BLaER1 (cell line): Measurements from ENCODE around the gene LONRF3.

Experiments used
- H3K27ac ChIP-seq: shearing (Covaris generic); formaldehyde crosslinking; 2 replicates; pipeline ENCODE4 v1.8.1; 2022
- H3K27me3 ChIP-seq: shearing (Covaris generic); formaldehyde crosslinking; 2 replicates; pipeline ENCODE4 v1.8.1; 2022
- H3K36me3 ChIP-seq: shearing (Covaris generic); formaldehyde crosslinking; 2 replicates; pipeline ENCODE4 v1.8.1; 2022
- H3K4me1 ChIP-seq: shearing (Covaris generic); formaldehyde crosslinking; 2 replicates; pipeline ENCODE4 v1.8.1; 2022
- H3K4me2 ChIP-seq: shearing (Covaris generic); formaldehyde crosslinking; 2 replicates; pipeline ENCODE4 v1.8.1; 2022
- H3K4me3 ChIP-seq: shearing (Covaris generic); formaldehyde crosslinking; 2 replicates; pipeline ENCODE4 v1.8.1; 2022
- H3K9ac ChIP-seq: shearing (Covaris generic); formaldehyde crosslinking; 2 replicates; pipeline ENCODE4 v1.8.1; 2022
- H3K9me3 ChIP-seq: shearing (Covaris generic); formaldehyde crosslinking; 2 replicates; pipeline ENCODE4 v1.8.1; 2022
- H4K20me1 ChIP-seq: shearing (Covaris generic); formaldehyde crosslinking; 2 replicates; pipeline ENCODE4 v1.8.1; 2022
- Cebpa-rat ChIP-seq: shearing (Covaris generic); IDR thresholded peaks from 2 replicates; pipeline ENCODE4 v1.8.1; 2022

LONRF3 gene

DNA sequence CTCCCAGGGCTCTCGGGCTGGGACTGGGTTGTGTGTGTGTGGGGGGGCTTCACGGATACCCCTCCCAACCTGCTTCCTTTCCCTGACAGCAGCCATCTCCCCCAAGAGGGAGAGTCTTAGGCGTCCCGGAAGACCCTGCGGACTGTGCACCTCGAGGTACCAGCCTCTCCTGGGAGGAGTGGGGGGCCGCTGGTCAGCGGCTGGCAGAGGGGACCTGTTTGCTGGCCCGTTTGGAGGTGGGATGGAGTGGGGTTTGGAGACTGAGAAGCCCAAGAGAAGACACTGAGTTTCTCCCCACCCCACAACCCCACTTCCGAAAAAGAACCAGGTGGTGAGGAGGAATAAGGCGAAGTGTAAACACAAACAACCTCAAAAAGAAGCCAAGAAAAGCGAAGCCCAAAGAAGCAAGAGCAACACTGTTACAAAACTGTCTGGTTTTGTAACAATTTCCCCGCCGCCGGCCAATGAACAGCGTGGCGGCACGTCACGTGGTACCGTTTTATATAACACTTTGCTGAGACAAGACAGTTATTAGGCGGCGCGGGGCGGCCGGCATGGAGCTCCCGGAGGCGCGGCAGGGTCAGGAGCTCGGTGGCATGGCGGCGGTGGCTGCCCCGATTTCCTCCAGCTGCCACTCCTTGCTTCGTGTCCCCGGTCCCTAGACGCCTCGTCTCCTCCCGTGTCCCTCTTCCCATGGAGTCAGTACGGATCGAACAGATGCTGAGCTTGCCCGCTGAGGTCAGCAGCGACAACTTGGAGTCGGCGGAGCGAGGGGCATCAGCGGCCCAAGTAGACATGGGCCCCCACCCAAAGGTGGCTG, at the start of gene LONRF3:
Gene LONRF3, plus strand, starts transcription at position 531 of the 820 bp plus-strand sequence. Its CDS starts 163 bp downstream, at position 694.
- Histone ChIP-seq H3K4me2 (peak within 1 kb of the TSS; percentile 70), H3K36me3 (peaks cover 6% of the 10 kb centered on the region; the same call in 1 of the 2 replicates), H3K4me3 (peak within 1 kb of the TSS; percentile 77), H3K27ac (peak within 1 kb of the TSS; percentile 87), H3K27me3 (peaks cover 13% of the 10 kb centered on the region), H3K9me3 (peaks cover 28% of the 10 kb centered on the region), H3K4me1 (peaks cover 26% of the 10 kb centered on the region), H4K20me1 (peaks cover 19% of the 10 kb centered on the region), H3K9ac (peak within 1 kb of the TSS; percentile 85)
- TF ChIP-seq Cebpa-rat, result no peak

DNA sequence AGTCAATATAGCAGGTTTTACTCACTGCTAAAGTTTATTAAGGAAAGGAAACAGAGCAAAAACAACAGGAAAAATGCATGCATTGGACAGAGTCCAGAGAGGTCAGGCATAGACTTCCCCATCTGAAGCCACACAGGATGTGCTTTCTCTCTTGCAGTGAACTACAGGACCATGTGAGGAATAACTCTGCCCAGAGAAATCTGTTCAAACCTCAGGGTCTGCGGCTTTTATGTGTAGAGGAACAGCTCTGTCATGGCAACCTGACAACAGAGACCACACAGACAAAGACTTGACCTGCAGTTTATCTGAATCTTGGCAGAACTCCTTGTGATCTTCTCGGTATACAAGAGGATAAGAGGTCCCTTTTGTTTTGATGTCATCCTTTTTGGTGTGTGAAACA, 46.3 kb upstream of the LONRF3 start:
- Histone ChIP-seq H3K9me3 (no peaks in the 10 kb centered on the region), H3K9ac (no peak overlapping the region), H4K20me1 (no peaks in the 10 kb centered on the region), H3K4me1 (peaks cover 6% of the 10 kb centered on the region), H3K27ac (no peak overlapping the region), H3K27me3 (no peaks in the 10 kb centered on the region), H3K4me2 (no peak overlapping the region), H3K4me3 (no peak overlapping the region), H3K36me3 (no peaks in the 10 kb centered on the region)
- no peak for TF ChIP-seq Cebpa-rat

DNA sequence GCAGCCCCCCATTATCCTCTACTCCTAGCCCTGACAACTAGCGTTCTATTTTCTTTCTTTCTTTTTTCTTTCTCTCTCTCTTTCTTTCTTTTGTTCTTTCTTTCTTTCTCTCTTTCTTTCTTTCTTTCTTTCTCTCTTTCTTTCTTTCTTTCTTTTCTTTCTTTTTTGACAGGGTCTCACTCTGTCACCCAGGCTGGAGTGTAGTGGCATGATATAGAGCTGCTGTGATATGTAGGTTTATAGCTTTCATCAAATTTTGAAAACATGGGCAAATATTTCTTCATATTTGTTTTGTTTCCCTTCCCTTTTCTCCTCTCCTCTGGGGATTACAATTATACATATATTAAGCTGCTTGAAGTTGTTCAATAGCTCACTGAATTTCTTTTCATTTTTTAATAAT, 39.1 kb upstream of the LONRF3 start:
- no peaks in the 10 kb centered on the region for H3K4me1 ChIP-seq
- no peak overlapping the region for H3K4me2 ChIP-seq
- H3K9me3 ChIP-seq, result no peaks in the 10 kb centered on the region
- H3K27me3 ChIP-seq, result no peaks in the 10 kb centered on the region
- no peak overlapping the region for H3K4me3 ChIP-seq
- no peaks in the 10 kb centered on the region for H3K36me3 ChIP-seq
- no peak for TF ChIP-seq Cebpa-rat
- no peaks in the 10 kb centered on the region for H4K20me1 ChIP-seq
- no peak overlapping the region for H3K27ac ChIP-seq
- H3K9ac ChIP-seq, result no peak overlapping the region

DNA sequence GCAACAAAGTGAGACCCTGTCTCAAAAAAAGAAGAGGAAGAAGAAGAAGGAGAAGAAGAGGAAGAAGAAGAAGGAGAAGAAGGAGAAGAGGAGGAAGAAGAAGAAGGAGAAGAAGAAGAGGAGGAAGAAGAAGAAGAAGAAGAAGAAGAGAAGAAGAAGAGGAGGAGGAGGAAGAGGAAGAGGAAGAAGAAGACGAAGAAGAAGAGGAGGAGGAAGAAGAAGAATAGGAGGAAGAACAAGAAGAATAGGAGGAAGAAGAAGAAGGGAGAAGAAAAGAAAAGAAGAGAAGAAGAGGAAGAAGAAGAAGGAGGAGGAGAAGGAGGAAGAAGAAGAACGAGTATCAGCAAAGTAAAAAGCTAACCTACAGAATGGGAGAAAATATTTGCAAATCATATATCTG, 33.3 kb upstream of the LONRF3 start:
- no peaks in the 10 kb centered on the region; the same call in 1 of the 2 replicates for H3K9me3 ChIP-seq
- H3K27me3 ChIP-seq, result no peaks in the 10 kb centered on the region
- H3K36me3 ChIP-seq, result no peaks in the 10 kb centered on the region
- no peak for TF ChIP-seq Cebpa-rat
- H3K4me1 ChIP-seq, result no peaks in the 10 kb centered on the region
- no peak overlapping the region for H3K4me3 ChIP-seq
- H3K27ac ChIP-seq, result no peak overlapping the region
- no peak overlapping the region for H3K4me2 ChIP-seq
- no peak overlapping the region for H3K9ac ChIP-seq
- H4K20me1 ChIP-seq, result no peaks in the 10 kb centered on the region

DNA sequence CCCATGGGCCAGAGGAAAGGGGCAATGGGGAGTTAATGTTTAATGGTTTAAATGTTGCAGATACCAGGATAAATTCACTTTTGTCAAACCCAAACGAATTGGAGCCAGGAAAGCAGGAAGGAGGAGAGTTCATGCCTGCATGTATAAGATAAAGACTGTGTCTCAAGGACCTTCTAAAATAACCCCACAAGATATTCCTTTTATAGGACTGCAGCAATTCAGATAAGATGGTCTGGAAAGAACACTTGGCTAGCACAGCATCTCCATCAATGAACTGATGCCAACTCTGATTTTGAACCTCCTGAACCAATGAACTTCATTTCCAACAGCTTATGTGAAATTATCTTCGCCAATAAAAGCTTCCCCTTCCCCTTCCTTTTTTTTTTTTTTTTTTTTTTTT, 31.3 kb upstream of the LONRF3 start:
- no peak overlapping the region for H3K9ac ChIP-seq
- no peaks in the 10 kb centered on the region for H3K36me3 ChIP-seq
- no peaks in the 10 kb centered on the region for H3K27me3 ChIP-seq
- no peaks in the 10 kb centered on the region; the same call in 1 of the 2 replicates for H3K9me3 ChIP-seq
- H3K27ac ChIP-seq, result no peak overlapping the region
- no peaks in the 10 kb centered on the region for H4K20me1 ChIP-seq
- H3K4me1 ChIP-seq, result peaks cover 2% of the 10 kb centered on the region; the same call in 1 of the 2 replicates
- H3K4me2 ChIP-seq, result no peak overlapping the region
- no peak for TF ChIP-seq Cebpa-rat
- no peak overlapping the region for H3K4me3 ChIP-seq

DNA sequence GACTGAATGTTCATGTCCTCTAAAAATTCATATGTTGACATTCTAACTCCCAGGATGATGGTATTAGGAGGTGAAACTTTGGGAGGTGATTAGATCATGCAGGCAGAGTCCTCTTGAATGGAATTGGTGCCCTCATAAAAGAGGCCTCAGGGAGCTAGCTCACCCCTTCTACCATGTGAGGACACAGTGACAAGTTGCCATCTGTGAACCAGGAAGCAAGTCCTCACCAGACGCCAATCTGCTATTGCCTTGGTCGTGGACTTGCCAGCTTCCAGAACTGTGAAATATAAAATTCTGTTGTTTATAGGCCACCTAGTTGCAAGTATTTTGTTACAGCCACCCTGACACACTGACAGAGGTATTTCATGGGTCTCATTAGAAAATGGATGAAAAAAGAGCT, 28.5 kb upstream of the LONRF3 start:
- H3K4me1 ChIP-seq, result peaks cover 6% of the 10 kb centered on the region; the same call in 1 of the 2 replicates
- no peaks in the 10 kb centered on the region for H4K20me1 ChIP-seq
- no peak overlapping the region for H3K4me2 ChIP-seq
- no peaks in the 10 kb centered on the region for H3K27me3 ChIP-seq
- H3K27ac ChIP-seq, result no peak overlapping the region
- H3K4me3 ChIP-seq, result no peak overlapping the region
- no peaks in the 10 kb centered on the region for H3K36me3 ChIP-seq
- no peak for TF ChIP-seq Cebpa-rat
- no peaks in the 10 kb centered on the region; the same call in 1 of the 2 replicates for H3K9me3 ChIP-seq
- no peak overlapping the region for H3K9ac ChIP-seq

DNA sequence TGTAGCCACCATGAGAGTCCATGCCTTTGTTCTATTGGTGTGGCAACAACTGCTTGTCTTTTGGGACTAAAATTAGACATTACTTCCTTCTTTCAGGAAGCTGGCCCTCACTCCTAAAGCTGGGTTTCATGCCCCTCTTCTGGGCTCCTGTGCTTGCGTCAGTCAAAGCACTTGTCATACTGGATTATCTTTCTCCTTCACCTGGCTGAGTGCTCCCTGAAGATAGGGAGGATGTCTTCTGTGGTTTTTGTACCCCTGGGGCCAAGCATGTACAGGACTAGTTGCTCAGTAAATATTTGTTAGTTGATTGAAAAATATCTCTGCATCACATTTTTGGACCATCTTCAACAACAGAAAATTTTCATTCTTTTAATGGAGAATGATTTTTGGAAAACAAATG, 26.1 kb upstream of the LONRF3 start:
- Histone ChIP-seq H3K4me2 (peak overlapping the region; percentile 28; the same call in 1 of the 2 replicates), H3K9ac (no peak overlapping the region)
- TF ChIP-seq Cebpa-rat, result no peak

DNA sequence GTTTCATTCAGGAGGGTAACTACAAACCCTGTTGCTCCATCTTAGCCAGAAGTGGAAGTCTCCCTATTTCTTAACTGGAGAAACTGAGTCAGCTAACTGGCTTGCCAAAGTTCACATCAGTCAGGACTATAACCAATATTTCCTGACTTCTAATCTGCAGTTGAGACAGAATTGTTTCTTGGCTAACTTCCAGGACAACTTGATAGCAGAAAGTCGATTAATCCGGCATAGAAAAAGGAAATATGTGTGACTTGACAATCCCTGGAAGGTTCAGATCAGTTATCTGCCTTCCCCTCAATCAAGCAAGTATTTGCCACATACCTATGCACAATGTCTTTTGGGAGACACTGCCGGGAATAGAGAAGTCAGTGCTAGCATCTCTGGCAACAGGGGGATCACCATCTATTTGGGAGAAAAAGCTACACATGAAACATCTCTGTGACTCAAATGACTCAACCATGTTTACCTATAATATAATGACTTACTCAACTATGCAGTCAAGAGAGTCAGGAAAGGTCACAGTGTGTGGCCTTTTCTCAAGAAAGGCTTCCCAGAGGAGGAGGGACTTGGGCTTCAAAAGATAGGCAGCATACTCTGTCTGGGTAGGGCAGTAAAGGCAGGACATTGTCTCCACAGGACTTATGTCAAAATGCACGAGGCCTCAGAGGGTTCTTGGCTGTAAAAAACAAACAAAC, 12.4 kb upstream of the LONRF3 start:
- Histone ChIP-seq H3K9ac (no peak overlapping the region), H3K27ac (no peak overlapping the region), H3K9me3 (no peaks in the 10 kb centered on the region), H4K20me1 (no peaks in the 10 kb centered on the region), H3K36me3 (no peaks in the 10 kb centered on the region), H3K4me2 (no peak overlapping the region), H3K4me3 (no peak overlapping the region), H3K27me3 (no peaks in the 10 kb centered on the region), H3K4me1 (peaks cover 15% of the 10 kb centered on the region)
- no peak for TF ChIP-seq Cebpa-rat

More for the DNA sequence above, 26.1 kb upstream of the LONRF3 start:
- Histone ChIP-seq H3K36me3 (no peaks in the 10 kb centered on the region), H3K27ac (no peak overlapping the region), H3K27me3 (no peaks in the 10 kb centered on the region), H3K9me3 (no peaks in the 10 kb centered on the region), H4K20me1 (no peaks in the 10 kb centered on the region), H3K4me1 (peaks cover 6% of the 10 kb centered on the region; the same call in 1 of the 2 replicates), H3K4me3 (no peak overlapping the region)

DNA sequence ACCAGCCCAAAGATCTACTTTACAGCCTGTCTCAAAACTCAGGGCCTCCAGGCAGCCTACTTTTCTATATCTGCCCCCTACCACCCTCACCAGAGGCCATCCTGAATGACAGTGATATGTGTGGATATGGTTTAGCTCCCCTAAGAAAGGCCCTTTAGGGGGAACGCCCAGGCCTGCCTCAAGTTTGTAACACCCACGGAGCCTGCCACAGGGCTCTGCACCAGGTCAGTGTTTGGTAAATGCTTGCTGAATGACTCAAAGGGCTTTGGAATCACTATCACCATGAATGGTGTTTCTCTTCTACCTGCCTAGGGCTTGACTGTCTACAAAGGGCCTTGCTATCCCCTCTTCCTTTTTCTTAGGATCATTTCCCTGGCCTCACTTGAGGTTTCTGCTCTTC, 11.3 kb upstream of the LONRF3 start:
- Histone ChIP-seq H3K4me3 (no peak overlapping the region), H3K9ac (no peak overlapping the region), H3K36me3 (no peaks in the 10 kb centered on the region), H3K27ac (no peak overlapping the region), H4K20me1 (no peaks in the 10 kb centered on the region), H3K9me3 (no peaks in the 10 kb centered on the region), H3K27me3 (no peaks in the 10 kb centered on the region), H3K4me2 (0 out of 2 replicates have a peak overlapping the region, but pooled peaks have one; percentile 29), H3K4me1 (peaks cover 15% of the 10 kb centered on the region)
- no peak for TF ChIP-seq Cebpa-rat

DNA sequence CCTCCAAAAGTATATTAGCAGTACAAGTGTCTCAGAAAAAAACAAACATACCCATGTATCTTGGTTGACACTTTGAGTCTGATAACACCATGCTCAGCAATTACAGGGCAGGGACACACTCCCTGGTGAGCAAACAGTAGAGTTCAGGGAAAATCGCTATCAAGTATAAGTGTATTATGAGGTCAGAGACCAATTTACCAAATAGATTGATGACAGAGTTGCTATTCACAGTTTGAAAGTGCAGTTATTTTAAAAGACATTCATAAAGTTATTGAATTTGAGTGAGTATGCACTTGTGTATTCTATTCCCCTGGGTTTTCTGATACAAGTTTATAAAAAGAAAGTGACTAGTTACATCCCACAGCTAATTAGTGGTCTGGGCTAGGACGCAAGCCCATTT, 10.2 kb upstream of the LONRF3 start:
- Histone ChIP-seq H3K27me3 (no peaks in the 10 kb centered on the region), H3K9me3 (no peaks in the 10 kb centered on the region), H3K36me3 (no peaks in the 10 kb centered on the region), H3K4me2 (peak overlapping the region; percentile 11; the same call in 1 of the 2 replicates), H3K4me3 (no peak overlapping the region), H3K27ac (no peak overlapping the region), H3K4me1 (peaks cover 15% of the 10 kb centered on the region), H3K9ac (no peak overlapping the region), H4K20me1 (no peaks in the 10 kb centered on the region)
- TF ChIP-seq Cebpa-rat, result no peak
